Activated T-cell treated with anti-CD3 and anti-CD28 coated beads, Interleukin-2, amount 50 U/mL, for 1 hour (primary cell): ENCODE results near the gene PIAS4.
A peak's percentile ranks its signal among the peaks of the same experiment; 100 is the strongest.

Source experiments
- DNase-seq: peaks from one replicate; pipeline ENCODE4 v3.0.0-alpha.2; 2020

PIAS4 gene

GRCh38 chr19:4060621-4061177 is 53.2 kb downstream of the PIAS4 start:
- no peak for DNase-seq

- peak; percentile 43 for DNase-seq
These were observed 53.7 kb downstream of the PIAS4 start for GRCh38 chr19:4061178-4061682.

- DNase-seq = no peak
These were observed 54.3 kb downstream of the PIAS4 start for GRCh38 chr19:4061683-4062418.

GRCh38 chr19:4062419-4063368 is 55.2 kb downstream of the PIAS4 start:
- DNase-seq = no peak

- DNase-seq = no peak
These were observed 56.0 kb downstream of the PIAS4 start for GRCh38 chr19:4063369-4064148.

- DNase-seq = no peak
These were observed 56.6 kb downstream of the PIAS4 start for GRCh38 chr19:4064149-4064495.

- peak; percentile 59 for DNase-seq
These were observed 57.1 kb downstream of the PIAS4 start for GRCh38 chr19:4064496-4065260.

- DNase-seq = peak; percentile 98
These were observed 58.1 kb downstream of the PIAS4 start for GRCh38 chr19:4065430-4066175.

GRCh38 chr19:4066176-4066606 is 58.7 kb downstream of the PIAS4 start:
- DNase-seq = peak; percentile 75

GRCh38 chr19:4066682-4067395 is 59.3 kb downstream of the PIAS4 start, which contains the start of gene ZBTB7A:
TSS of gene ZBTB7A (minus strand) at chr19:4066899. CDS start at chr19:4055232, 11,667 bp downstream.
- peak; percentile 83 for DNase-seq

- DNase-seq = no peak
These were observed 60.0 kb downstream of the PIAS4 start for GRCh38 chr19:4067396-4068046.

- DNase-seq = peak; percentile 37
These were observed 60.8 kb downstream of the PIAS4 start for GRCh38 chr19:4068047-4068966.

- DNase-seq = no peak
These were observed 61.9 kb downstream of the PIAS4 start for GRCh38 chr19:4069331-4069959.

GRCh38 chr19:4071610-4072009 is 64.1 kb downstream of the PIAS4 start:
- DNase-seq = no peak

- no peak for DNase-seq
These were observed 67.8 kb downstream of the PIAS4 start for GRCh38 chr19:4075373-4075772.

GRCh38 chr19:4077007-4077374 is 69.5 kb downstream of the PIAS4 start:
- no peak for DNase-seq

- DNase-seq = peak; percentile 49
These were observed 70.5 kb downstream of the PIAS4 start for GRCh38 chr19:4077800-4078684.
